IPS-15b (cell line): Measurements from ENCODE around the gene GIPC3.
"Not testable (repeated sequence)": the region's sequence is repeated elsewhere in the genome, so short reads cannot be mapped to it uniquely, and the experiment has no call there.

Experiments used
- H3K27me3 ChIP-seq: one replicate; pipeline ENCODE4 v1.6.1; 2013; ENCODE audit warnings: low read length; ENCODE audit not compliant: control insufficient read depth, insufficient read depth
- H3K36me3 ChIP-seq: one replicate; pipeline ENCODE4 v1.6.1; 2013; ENCODE audit warnings: low read length; ENCODE audit not compliant: control insufficient read depth, insufficient read depth
- H3K4me1 ChIP-seq: one replicate; pipeline ENCODE4 v1.6.1; 2013; ENCODE audit warnings: mild to moderate bottlenecking, low read length; ENCODE audit not compliant: control insufficient read depth, insufficient read depth
- H3K4me3 ChIP-seq: one replicate; pipeline ENCODE4 v1.5.1; 2013; ENCODE audit warnings: low read depth, low read length
- H3K9ac ChIP-seq: one replicate; pipeline ENCODE4 v1.6.1; 2013; ENCODE audit warnings: low read depth, mild to moderate bottlenecking, low read length
- H3K9me3 ChIP-seq: one replicate; pipeline ENCODE4 v1.6.1; 2013; ENCODE audit warnings: mild to moderate bottlenecking, low read length; ENCODE audit not compliant: control insufficient read depth, insufficient read depth

Gene GIPC3

DNA sequence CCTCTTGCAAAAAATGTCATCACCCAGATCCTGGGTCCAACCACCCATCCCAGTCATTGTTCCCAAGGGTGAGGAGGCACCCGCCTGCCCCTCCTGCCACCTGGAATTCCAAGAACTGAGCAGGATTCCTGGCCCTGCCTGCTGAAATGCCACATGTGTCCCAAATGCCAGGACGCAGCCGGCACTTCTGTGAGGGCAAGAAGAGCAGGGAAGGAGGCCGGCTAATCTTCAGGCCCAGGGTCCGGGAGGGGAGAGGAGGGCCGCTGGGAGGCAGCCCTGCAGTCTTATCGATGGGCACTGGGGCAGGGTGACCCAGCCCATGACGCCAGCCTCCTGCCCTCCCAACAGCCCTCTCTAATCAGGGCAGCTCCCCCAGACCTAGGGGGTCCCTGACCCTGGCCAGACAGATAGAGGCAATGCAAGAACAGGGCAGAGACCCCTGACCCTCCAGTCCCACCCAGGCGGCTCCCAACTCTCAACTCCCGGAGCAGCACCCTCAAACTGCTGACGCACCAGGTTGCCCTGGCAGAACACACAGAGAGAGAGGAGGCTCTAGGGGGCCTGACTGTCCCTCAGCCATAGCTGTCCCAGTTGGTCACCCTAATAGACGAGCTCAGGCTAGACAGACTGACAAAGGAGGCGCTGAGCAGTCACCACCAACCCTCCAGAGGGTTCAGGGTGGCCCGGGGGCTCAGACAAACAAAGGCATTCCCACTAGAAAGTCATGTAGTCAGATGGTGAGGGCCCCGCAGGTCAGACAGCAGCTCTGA lies 29.4 kb upstream of the GIPC3 start:
- H3K27me3 ChIP-seq: peaks cover 3% of the 10 kb centered on the region
- no peak overlapping the region for H3K4me3 ChIP-seq
- H3K9ac ChIP-seq: no peak overlapping the region
- H3K4me1 ChIP-seq: no peaks in the 10 kb centered on the region
- no peaks in the 10 kb centered on the region for H3K9me3 ChIP-seq
- peaks cover 3% of the 10 kb centered on the region for H3K36me3 ChIP-seq

DNA sequence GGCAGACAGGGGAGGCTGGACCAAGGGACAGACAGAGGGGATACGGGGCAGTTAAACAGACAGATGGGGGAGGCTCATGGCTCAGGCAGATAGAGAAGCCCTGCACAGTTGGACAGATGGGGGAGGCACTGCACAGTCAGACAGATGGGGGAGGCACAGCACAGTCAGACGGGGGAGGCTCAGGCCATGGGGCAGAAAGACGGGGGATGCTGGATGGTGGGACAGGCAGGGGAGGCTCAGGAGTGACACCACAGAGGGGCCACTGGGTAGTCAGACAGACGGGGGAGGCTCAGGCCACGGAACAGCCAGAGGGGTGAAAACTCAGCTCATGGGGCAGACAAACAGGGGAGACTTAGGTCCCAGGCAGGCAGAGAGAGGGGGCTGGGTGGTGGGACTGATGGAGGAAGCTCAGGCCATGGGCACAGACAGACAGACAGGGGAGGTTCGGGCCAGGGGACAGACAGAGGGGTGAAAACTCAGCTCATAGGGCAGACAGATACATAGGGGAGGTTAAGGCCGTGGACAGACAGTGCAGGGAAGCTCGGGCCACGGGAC lies 28.8 kb upstream of the GIPC3 start:
- Histone ChIP-seq H3K9me3 (no peaks in the 10 kb centered on the region), H3K4me3 (peak overlapping the region; percentile 69), H3K36me3 (no peaks in the 10 kb centered on the region), H3K9ac (no peak overlapping the region), H3K27me3 (peaks cover 3% of the 10 kb centered on the region), H3K4me1 (no peaks in the 10 kb centered on the region)

DNA sequence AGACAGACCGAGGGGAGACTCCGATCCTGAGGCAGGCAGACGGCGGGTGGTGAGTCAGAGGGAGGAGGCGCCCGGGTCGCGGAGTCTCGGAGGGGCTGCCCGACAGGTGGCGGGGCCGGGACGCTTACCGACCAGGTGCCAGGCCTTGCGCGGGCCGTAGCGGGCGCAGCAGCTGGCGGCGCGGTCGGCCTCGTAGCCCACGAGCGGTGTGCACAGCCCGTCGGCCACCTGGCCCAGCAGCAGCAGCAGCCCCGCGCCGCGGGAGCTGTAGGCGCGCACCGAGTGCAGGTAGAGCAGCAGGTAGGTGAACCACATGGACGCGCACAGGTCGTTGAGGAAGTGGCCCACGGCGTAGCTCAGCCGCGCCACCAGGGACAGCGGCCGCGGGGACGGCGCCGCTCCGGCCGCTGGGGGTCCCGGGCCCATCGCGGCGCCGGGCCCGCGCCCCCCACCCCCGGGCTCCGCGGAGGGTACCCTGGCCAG lies 28.3 kb upstream of the GIPC3 start:
- Histone ChIP-seq H3K36me3 (no peaks in the 10 kb centered on the region), H3K9ac (no peak overlapping the region), H3K9me3 (no peaks in the 10 kb centered on the region), H3K27me3 (peaks cover 3% of the 10 kb centered on the region), H3K4me3 (peak overlapping the region; percentile 69), H3K4me1 (no peaks in the 10 kb centered on the region)

DNA sequence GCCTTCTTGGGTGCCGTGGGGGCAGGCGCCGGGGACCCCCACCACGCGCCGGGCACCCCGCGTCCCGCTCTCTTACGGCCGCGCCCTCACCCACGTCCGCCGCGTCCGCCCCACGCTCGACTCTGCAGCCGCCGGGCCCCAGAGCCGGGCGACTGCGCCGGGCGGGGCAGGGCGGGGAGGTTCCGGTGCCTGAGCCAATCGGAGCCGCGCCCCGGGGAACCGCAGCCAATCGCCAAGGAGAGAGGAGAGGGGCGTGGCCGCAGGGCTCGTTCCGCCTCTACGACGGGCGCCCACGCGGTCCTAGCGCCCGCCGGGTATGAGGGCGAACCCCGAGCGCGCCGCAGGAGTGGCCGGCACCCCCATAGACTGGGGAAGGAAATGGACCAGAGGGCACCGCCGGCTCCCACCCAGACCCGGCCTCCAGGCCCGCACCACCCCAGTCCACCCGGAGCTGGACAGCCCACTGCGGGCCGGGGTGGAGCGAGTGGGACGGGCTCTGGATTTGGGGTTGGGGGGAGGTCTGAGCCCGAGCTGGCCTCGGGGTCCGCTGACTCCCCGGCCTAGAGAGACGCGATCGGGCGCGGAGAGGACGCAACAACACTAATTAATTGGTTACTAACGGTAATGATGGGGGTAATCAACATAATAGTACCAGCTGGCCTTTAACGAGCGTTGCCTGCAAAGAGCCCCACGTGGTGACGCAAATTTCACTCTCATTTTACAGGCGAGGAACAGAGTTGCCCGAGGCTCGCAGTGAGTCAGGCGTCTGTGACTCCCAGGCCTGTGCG lies 27.6 kb upstream of the GIPC3 start, which contains the start of gene MFSD12:
MFSD12 (minus strand) TSS at position 126 of the 788 bp plus-strand sequence. CDS start 183 bp downstream, outside the sequence.
- Histone ChIP-seq H3K9ac (no peak within 1 kb of the TSS), H3K4me1 (no peaks in the 10 kb centered on the region), H3K4me3 (peak within 1 kb of the TSS; percentile 69), H3K36me3 (no peaks in the 10 kb centered on the region), H3K9me3 (no peaks in the 10 kb centered on the region), H3K27me3 (peaks cover 3% of the 10 kb centered on the region)

DNA sequence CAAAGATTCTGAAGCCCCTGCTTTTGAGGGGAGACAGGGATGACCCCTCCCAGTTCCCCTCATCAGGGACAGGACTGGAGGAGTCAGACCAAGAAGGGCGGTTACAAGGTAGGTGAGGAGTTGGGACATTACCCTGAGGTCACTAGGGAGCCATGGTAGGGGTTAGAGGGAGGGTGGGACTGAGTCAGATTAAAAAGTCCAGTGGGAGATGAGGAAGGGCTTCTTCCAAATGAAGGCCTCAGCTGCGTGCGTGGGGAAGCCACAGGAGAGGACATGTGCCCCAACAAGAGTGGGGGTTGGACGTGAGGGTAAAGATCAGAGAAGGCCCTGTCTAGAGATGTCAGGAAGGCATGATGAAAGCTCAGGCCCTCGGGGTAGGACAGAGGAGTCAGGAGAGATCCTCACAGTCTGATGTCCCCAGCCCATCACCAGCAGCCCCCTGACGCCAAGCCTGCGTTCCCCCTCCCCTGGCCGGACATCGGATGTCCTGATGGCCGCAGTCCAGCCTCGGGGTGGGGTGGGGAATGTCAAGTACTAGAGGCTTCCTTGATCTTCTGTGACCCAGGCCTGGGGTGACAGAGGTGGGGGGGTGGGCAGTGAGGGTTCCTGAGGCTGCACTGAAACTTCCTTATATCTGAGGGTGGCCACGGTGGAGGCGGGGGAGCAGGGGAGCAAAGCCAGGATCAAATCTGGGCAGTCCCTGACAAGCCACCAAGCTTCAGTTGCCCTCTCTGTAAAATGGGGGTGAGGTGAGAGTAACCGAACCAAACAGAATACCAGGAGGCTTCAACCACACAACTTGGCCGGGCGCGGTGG lies 21.4 kb upstream of the GIPC3 start:
- Histone ChIP-seq H3K27me3 (no peaks in the 10 kb centered on the region), H3K9me3 (no peaks in the 10 kb centered on the region), H3K36me3 (no peaks in the 10 kb centered on the region)

DNA sequence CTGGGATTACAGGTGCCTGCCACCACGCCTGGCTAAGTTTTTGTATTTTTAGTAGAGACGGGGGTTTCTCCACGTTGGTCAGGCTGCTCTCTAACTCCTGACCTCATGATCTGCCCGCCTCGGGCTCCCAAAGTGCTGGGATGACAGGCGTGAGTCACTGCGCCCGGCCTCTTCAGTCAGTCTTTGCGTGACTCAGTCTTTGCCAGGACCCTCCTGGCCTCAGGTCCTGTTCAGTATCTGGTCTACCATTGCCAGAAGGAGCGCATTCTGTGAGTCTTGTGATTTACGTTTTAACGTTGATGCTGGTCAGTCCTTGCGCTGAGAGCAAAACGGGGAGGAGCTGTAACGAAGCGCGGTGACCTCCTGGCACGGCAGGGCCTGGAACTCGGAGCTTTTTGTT lies 20.1 kb upstream of the GIPC3 start:
- Histone ChIP-seq H3K9me3 (no peaks in the 10 kb centered on the region), H3K4me3 (no peak overlapping the region), H3K36me3 (no peaks in the 10 kb centered on the region), H3K27me3 (no peaks in the 10 kb centered on the region), H3K9ac (no peak overlapping the region), H3K4me1 (no peaks in the 10 kb centered on the region)

More for the DNA sequence above, 21.4 kb upstream of the GIPC3 start:
- Histone ChIP-seq H3K9ac (no peak overlapping the region), H3K4me1 (no peaks in the 10 kb centered on the region), H3K4me3 (no peak overlapping the region)

DNA sequence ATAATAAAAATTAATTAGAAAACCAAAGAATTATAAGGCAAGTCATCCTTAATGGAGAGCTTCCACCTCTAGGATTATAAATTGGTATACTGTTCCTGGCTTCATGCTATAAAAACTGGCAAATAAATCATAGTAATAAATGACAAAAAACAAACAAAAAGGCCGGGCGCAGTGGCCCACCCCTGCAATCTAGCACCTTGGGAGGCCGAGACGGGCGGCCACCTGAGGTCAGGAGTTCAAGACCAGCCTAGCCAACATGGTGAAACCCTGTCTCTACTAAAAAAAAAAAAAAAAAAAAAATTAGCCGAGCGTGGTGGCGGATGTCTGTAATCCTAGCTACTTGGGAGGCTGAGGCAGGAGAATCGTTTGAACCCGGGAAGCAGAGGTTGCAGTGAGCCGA lies 15.2 kb upstream of the GIPC3 start:
- not testable (repeated sequence) for H3K4me1 ChIP-seq

DNA sequence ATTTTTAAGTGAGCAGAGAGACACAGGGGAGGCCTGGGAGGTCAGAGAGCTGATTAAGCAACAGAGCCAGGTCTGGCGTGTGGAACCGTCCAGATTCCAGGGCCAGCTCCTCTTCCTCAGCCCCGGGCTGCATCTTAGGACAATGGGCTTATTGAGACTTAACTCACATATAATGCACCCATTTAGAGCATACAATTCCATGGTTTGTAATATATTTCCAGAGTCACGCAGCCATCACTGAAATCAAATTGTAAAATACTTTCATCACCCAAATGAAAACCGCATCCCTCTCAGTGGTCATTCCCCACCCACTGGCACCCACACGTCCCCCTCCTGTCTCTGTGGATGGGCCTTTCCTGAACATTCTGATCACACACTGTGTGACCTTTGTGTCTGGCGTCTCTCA lies 14.7 kb upstream of the GIPC3 start:
- Histone ChIP-seq H3K27me3 (no peaks in the 10 kb centered on the region), H3K36me3 (peaks cover 3% of the 10 kb centered on the region), H3K4me3 (no peak overlapping the region), H3K9me3 (no peaks in the 10 kb centered on the region), H3K4me1 (no peaks in the 10 kb centered on the region), H3K9ac (no peak overlapping the region)

More for the DNA sequence above, 15.2 kb upstream of the GIPC3 start:
- H3K9ac ChIP-seq, H3K9me3 ChIP-seq, H3K36me3 ChIP-seq, H3K27me3 ChIP-seq, H3K4me3 ChIP-seq: not testable (repeated sequence)

DNA sequence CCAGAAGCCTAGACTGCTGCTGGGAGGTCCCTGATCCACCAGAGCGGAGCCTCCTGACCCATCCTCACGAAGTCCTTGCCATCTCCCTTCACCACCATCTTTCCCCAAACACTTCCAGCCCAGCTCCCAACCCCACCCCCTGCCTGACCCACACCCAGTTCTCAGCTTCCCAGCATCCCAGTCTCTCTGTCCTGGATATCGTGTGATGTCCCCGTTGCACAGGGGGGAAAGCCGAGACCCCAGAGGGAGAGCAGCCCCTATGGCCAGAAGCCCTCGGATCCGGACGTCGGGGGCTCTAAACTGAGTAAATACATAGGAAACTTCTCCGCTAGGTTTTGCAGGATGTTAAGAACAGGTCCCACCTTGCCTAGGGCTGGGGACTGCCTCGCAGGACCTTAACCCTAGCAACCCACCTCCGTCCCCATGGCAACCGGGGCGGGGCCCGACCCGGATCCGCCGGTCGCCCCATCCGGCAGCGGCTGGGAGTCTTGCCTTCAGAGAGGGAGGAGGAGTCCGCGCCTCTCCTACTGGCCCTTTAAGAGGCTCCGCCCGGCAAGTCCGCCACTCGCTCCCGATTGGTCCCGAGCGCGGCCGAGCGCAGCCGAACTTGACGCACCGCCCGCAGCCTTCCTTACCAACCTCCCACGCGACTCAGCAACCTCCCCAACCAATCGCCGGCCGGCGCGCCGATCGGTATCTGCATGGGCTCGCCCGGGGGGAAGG lies 13.0 kb upstream of the GIPC3 start:
- Histone ChIP-seq H3K27me3 (no peaks in the 10 kb centered on the region), H3K36me3 (peaks cover 3% of the 10 kb centered on the region), H3K9ac (no peak overlapping the region), H3K9me3 (no peaks in the 10 kb centered on the region), H3K4me3 (peak overlapping the region; percentile 39), H3K4me1 (no peaks in the 10 kb centered on the region)

DNA sequence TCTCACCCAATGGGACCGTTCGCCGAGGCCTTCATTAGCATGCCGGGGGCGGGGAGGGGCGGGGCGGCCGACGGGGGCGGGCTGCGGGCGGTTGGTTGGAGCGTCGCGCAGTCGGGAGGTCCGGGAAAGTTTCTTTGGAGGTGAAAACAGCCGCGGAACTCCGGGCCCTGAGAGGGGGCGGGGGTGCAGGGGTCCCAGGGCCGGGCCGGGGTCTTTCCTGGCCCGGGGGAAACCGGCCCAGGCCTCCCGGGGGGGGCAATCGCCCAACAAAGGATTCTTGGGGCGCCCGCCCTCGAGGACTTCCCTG lies 12.5 kb upstream of the GIPC3 start, which contains the start of gene HMG20B:
HMG20B (plus strand) TSS at position 90 of the 307 bp plus-strand sequence. CDS start 366 bp downstream, outside the sequence.
- H3K36me3 ChIP-seq: peaks cover 3% of the 10 kb centered on the region
- no peaks in the 10 kb centered on the region for H3K9me3 ChIP-seq
- H3K4me3 ChIP-seq: peak within 1 kb of the TSS; percentile 82
- H3K27me3 ChIP-seq: no peaks in the 10 kb centered on the region
- peak within 1 kb of the TSS; percentile 37 for H3K9ac ChIP-seq
- H3K4me1 ChIP-seq: no peaks in the 10 kb centered on the region
